Endothelial cell of umbilical vein (primary cell): Measurements from ENCODE around the gene REEP2. TPM values are rescaled to one million over a fixed set of nuclear protein-coding genes. Genes with fewer than 3 reads are reported as not detected.

Experiments used
- BruUV-seq: library from RNA; stranded (reverse); fragments of 400-500 nt; replicated peaks from 2 replicates; lab custom pipeline; 2021; lab: Mats Ljungman, UMichigan
- CTCF ChIA-PET: fragments of 300-600, 350-600 bp; sonication (Branson Sonifier 250); formaldehyde crosslinking; loops from one replicate; lab custom pipeline; 2021; ENCODE audit warnings: antibody characterized with exemption, inconsistent platforms; lab: Charles Lee
- POLR2A ChIA-PET: fragments of 300-600, 350-600 bp; sonication (Branson Sonifier 250); formaldehyde crosslinking; loops from one replicate; lab custom pipeline; 2021; ENCODE audit warnings: antibody characterized with exemption, inconsistent platforms; lab: Charles Lee
- DNase-seq: peaks from one replicate; pipeline ENCODE4 v3.0.0-alpha.2; 2011; ENCODE audit warnings: low read depth, low spot score
- FAIRE-seq: peaks from 2 replicates; lab custom pipeline; 2011; peaks lifted over from hg19 to GRCh38; lab: Jason Lieb, UNC
- H2AFZ ChIP-seq: 2 replicates; pipeline ENCODE4 v1.6.0; 2012; ENCODE audit warnings: low read depth, low read length, control low read depth, inconsistent platforms
- H3K27ac ChIP-seq: 2 replicates; pipeline ENCODE4 v1.5.1; 2011; ENCODE audit warnings: low read depth, mild to moderate bottlenecking, control low read depth, low read length, moderate library complexity; ENCODE audit not compliant: insufficient read depth
- H3K27me3 ChIP-seq, 2 experiments: 2 replicates each; pipeline versions ENCODE4 v1.6.0 to v1.6.1; 2011; ENCODE audit warnings: low read length in 2 of 2, mixed read lengths in 1 of 2; ENCODE audit not compliant: control insufficient read depth in 2 of 2, insufficient read depth in 2 of 2
- H3K36me3 ChIP-seq, 2 experiments: 2 replicates in 1 of 2; 3 replicates in 1 of 2; pipeline ENCODE4 v1.5.1; 2011; ENCODE audit warnings: low read length in 2 of 2, mild to moderate bottlenecking in 1 of 2, moderate library complexity in 1 of 2; ENCODE audit not compliant: control insufficient read depth in 2 of 2, insufficient read depth in 2 of 2; ENCODE audit errors: extremely low read depth in 1 of 2
- H3K4me1 ChIP-seq: 3 replicates; pipeline ENCODE4 v1.5.1; 2011; ENCODE audit warnings: mild to moderate bottlenecking, low read length; ENCODE audit not compliant: control insufficient read depth, insufficient read depth; ENCODE audit errors: extremely low read depth
- H3K4me2 ChIP-seq: 2 replicates; pipeline ENCODE4 v1.6.1; 2011; ENCODE audit warnings: low read length, control low read depth, mixed read lengths; ENCODE audit not compliant: insufficient read depth
- H3K4me3 ChIP-seq, 3 experiments: fragments of 200-600 bp in 1 of 3; sonication (generic), shearing (Covaris generic) in 1 of 3; replicated peaks in 1 of 3; 2 replicates each; pipeline ENCODE4 v1.5.1; 2011 to 2016; ENCODE audit warnings: control low read depth in 3 of 3, low read length in 3 of 3, mild to moderate bottlenecking in 2 of 3, inconsistent platforms in 1 of 3, low read depth in 1 of 3, moderate library complexity in 1 of 3; ENCODE audit not compliant: insufficient read depth in 1 of 3
- H3K79me2 ChIP-seq: 2 replicates; pipeline ENCODE4 v1.6.0; 2012; ENCODE audit warnings: low read length, inconsistent platforms; ENCODE audit not compliant: control insufficient read depth, insufficient read depth
- H3K9ac ChIP-seq: replicated peaks from 2 replicates; pipeline ENCODE3; 2011; ENCODE audit warnings: low read length, control low read depth; ENCODE audit not compliant: insufficient read depth; ENCODE audit errors: extremely low read depth
- H3K9me1 ChIP-seq: replicated peaks from 3 replicates; pipeline ENCODE4 v1.6.0; 2011; ENCODE audit warnings: mild to moderate bottlenecking, low read length; ENCODE audit not compliant: control insufficient read depth, insufficient read depth; ENCODE audit errors: extremely low read depth
- H3K9me3 ChIP-seq: replicated peaks from 2 replicates; pipeline ENCODE4 v1.5.1; 2012; ENCODE audit warnings: low read length, inconsistent platforms; ENCODE audit not compliant: control insufficient read depth, insufficient read depth
- H4K20me1 ChIP-seq: replicated peaks from 2 replicates; pipeline ENCODE3; 2011; ENCODE audit warnings: mild to moderate bottlenecking, low read length; ENCODE audit not compliant: control insufficient read depth, insufficient read depth; ENCODE audit errors: extremely low read depth
- EZH2 ChIP-seq: IDR thresholded peaks from 2 replicates; pipeline ENCODE4 v1.6.1; 2012; ENCODE audit warnings: borderline replicate concordance, low read depth, mild to moderate bottlenecking, moderate library complexity, low read length, inconsistent platforms; ENCODE audit not compliant: severe bottlenecking
- JUN ChIP-seq: IDR thresholded peaks from 2 replicates; pipeline ENCODE4 v1.6.1; 2011; ENCODE audit warnings: borderline replicate concordance, low read depth; ENCODE audit not compliant: insufficient read length, insufficient read depth
- POLR2A ChIP-seq: IDR thresholded peaks from 2 replicates; pipeline ENCODE4 v1.6.1; 2012; ENCODE audit warnings: low read depth, mild to moderate bottlenecking, control low read depth, low read length
- dilution Hi-C: fragments of 300-500 bp; cut with MboI; formaldehyde crosslinking; loops from one replicate; pipeline ENCODE4 v1.15.0; 2019; ENCODE audit warnings: low sequenced_read_pairs; ENCODE audit not compliant: extremely low pct_ligation_motif_present
- intact Hi-C: fragments of 100-400 bp; cut with micrococcal nuclease; formaldehyde crosslinking; loops from one replicate; pipeline ENCODE4 v1.10.0; 2022
- polyA plus RNA-seq, 4 experiments: library from polyadenylated mRNA; depleted of rRNA in 3 of 4; stranded (reverse) in 3 of 4; unstranded in 1 of 4; fragments of >200 nt; gene quantifications; 2 replicates each; pipeline versions ENCODE4 v1.2.1 to v1.2.3, GENCODE V29; 2011 to 2012; ENCODE audit warnings: missing spikeins in 1 of 4
- total RNA-seq: library from RNA; stranded (reverse); gene quantifications from 2 replicates; pipeline ENCODE4 v1.2.3, GENCODE V29; 2021
- TF ChIP-seq, protein P1 (sequence below): IDR thresholded peaks from 2 replicates; pipeline ENCODE4 v1.6.1; 2011; ENCODE audit not compliant: insufficient read depth, insufficient read length

Gene REEP2
- total and polyA plus RNA-seq, 2 donors (not counting 3 experiments of a cell fraction or from before 2014, with no cell fraction given) = 4.0 to 4.8 TPM

DNA sequence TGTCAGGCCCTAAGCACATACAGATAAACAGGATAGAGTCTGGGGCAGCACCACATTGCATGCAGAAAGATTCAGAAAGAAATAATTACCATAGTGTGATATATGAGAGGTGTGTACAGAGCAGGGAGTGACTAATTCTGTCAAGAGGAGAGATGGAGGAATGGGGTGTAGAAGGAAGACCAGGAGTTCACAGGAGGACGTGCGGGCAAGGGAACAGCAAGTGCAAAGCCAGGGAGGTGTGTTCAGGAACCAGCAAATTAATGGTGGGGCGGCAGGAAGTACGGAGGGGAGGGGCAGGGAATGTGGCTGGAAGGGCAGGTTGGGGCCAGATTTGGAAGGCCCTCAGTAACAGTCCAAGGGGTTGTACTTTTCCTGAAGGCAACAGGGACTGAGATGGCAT lies 43.8 kb downstream of the REEP2 start:
- Histone ChIP-seq H3K9me1 (no peaks in the 10 kb centered on the region), H3K27me3 (peaks cover 2% of the 10 kb centered on the region in 2 experiments), H3K9me3 (no peaks in the 10 kb centered on the region), H3K36me3 (no peaks in the 10 kb centered on the region), H3K4me3 (no peak overlapping the region), H3K9ac (no peak overlapping the region), H2AFZ (no peak overlapping the region), H3K79me2 (no peaks in the 10 kb centered on the region), H3K4me1 (no peaks in the 10 kb centered on the region), H4K20me1 (no peaks in the 10 kb centered on the region), H3K4me2 (no peak overlapping the region), H3K27ac (no peak overlapping the region)
- ChIA-PET POLR2A (no interaction called here), CTCF (no interaction called here)
- DNase-seq = peak; percentile 0
- BruUV-seq = no TSS peak
- no peak for FAIRE-seq
- TF ChIP-seq JUN (no peak), EZH2 (no peak), POLR2A (no peak)
- dilution Hi-C loops = no loop called here
- intact Hi-C loops = no loop called here

GRCh38 chr5:138488481-138488945 lies 49.7 kb downstream of the REEP2 start:
- intact Hi-C loops = no loop called here
- no peak overlapping the region for H2AFZ ChIP-seq
- FAIRE-seq (no peak), DNase-seq (peak; percentile 0)
- H3K4me1 ChIP-seq = peaks cover 9% of the 10 kb centered on the region
- POLR2A ChIA-PET = no interaction called here
- no peaks in the 10 kb centered on the region for H3K79me2 ChIP-seq
- H3K4me2 ChIP-seq = no peak overlapping the region
- no peaks in the 10 kb centered on the region for H3K36me3 ChIP-seq
- H3K4me3 ChIP-seq = no peak overlapping the region
- no peaks in the 10 kb centered on the region for H4K20me1 ChIP-seq
- H3K9me1 ChIP-seq = no peaks in the 10 kb centered on the region
- no peaks in the 10 kb centered on the region for H3K9me3 ChIP-seq
- dilution Hi-C loops = no loop called here
- no TSS peak for BruUV-seq
- TF ChIP-seq, protein P1, sequence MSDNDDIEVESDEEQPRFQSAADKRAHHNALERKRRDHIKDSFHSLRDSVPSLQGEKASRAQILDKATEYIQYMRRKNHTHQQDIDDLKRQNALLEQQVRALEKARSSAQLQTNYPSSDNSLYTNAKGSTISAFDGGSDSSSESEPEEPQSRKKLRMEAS = no peak
- no peak overlapping the region for H3K27ac ChIP-seq
- H3K9ac ChIP-seq = no peak overlapping the region
- CTCF ChIA-PET = no interaction called here
- H3K27me3 ChIP-seq = peaks cover 14 to 24% of the 10 kb centered on the region in 2 experiments
